Neural progenitor cell (in vitro differentiated cells): ENCODE data around the gene C1QL4.

Source experiments
- EZH2phosphoT487 ChIP-seq: fragments of 200-600 bp; sonication (generic); IDR thresholded peaks from 2 replicates; pipeline ENCODE4 v1.6.1; 2017; ENCODE audit warnings: antibody characterized with exemption
- TF ChIP-seq, protein P1 (sequence below): fragments of 200-600 bp; sonication (generic); IDR thresholded peaks from 2 replicates; pipeline ENCODE4 v1.5.1; 2017; ENCODE audit warnings: antibody characterized with exemption, mild to moderate bottlenecking

DNA sequence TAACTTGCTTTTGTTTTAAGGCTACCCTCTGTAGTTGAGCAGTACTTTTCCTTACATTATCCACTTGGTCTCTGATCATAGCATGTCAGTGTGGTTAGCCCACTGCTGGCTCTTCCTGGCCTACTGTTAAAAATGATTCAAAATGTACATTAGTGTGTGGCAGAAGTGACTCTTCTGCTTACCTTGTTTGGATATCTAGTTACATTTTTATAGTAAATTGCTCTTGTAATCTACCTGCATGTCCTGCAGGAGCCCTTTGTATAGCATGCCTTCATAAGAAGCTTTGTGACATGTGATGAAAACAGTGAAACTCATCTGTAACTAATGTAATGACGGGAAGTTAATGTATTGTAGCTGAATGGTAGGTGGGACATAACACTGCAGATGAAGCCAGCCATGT is 38.4 kb upstream of the C1QL4 start:
- TF ChIP-seq, protein P1, sequence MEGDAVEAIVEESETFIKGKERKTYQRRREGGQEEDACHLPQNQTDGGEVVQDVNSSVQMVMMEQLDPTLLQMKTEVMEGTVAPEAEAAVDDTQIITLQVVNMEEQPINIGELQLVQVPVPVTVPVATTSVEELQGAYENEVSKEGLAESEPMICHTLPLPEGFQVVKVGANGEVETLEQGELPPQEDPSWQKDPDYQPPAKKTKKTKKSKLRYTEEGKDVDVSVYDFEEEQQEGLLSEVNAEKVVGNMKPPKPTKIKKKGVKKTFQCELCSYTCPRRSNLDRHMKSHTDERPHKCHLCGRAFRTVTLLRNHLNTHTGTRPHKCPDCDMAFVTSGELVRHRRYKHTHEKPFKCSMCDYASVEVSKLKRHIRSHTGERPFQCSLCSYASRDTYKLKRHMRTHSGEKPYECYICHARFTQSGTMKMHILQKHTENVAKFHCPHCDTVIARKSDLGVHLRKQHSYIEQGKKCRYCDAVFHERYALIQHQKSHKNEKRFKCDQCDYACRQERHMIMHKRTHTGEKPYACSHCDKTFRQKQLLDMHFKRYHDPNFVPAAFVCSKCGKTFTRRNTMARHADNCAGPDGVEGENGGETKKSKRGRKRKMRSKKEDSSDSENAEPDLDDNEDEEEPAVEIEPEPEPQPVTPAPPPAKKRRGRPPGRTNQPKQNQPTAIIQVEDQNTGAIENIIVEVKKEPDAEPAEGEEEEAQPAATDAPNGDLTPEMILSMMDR = no peak
- TF ChIP-seq EZH2phosphoT487 = no peak
